Muscle layer of colon (tissue), 2 donors: Measurements from ENCODE around the gene LYPD6B.

ENCODE experiments used
- H3K27ac ChIP-seq: one replicate; pipeline ENCODE4 v1.7.0; 2013; ENCODE audit warnings: low read depth, mild to moderate bottlenecking, low read length, moderate library complexity
- H3K27me3 ChIP-seq, 2 donors: one replicate each; pipeline ENCODE4 v1.7.0; 2013; ENCODE audit warnings: low read length in 2 of 2, mild to moderate bottlenecking in 2 of 2; ENCODE audit not compliant: insufficient read depth in 2 of 2, control insufficient read depth in 1 of 2
- H3K36me3 ChIP-seq: one replicate; pipeline ENCODE4 v1.7.0; 2013; ENCODE audit warnings: mild to moderate bottlenecking, low read length; ENCODE audit not compliant: insufficient read depth
- H3K4me1 ChIP-seq: one replicate; pipeline ENCODE4 v1.7.0; 2013; ENCODE audit warnings: mild to moderate bottlenecking, low read length; ENCODE audit not compliant: insufficient read depth
- H3K4me3 ChIP-seq, 2 donors: one replicate each; pipeline ENCODE4 v1.7.0; 2013; ENCODE audit warnings: low read length in 2 of 2, low read depth in 1 of 2, mild to moderate bottlenecking in 1 of 2, moderate library complexity in 1 of 2
- H3K9ac ChIP-seq: one replicate; pipeline ENCODE4 v1.7.0; 2013; ENCODE audit warnings: low read length
- H3K9me3 ChIP-seq: one replicate; pipeline ENCODE4 v1.7.0; 2013; ENCODE audit warnings: mild to moderate bottlenecking, low read length
- donor health status: abdominal sarcoma.
- donor health status: Adenocarcinoma of cecum.

The LYPD6B gene

GRCh38 chr2:149136111-149136510, 97.6 kb downstream of the LYPD6B start:
- Histone ChIP-seq H3K27me3 (no peaks in the 10 kb centered on the region), H3K4me1 (no peaks in the 10 kb centered on the region), H3K4me3 (no peak overlapping the region), H3K9ac (no peak overlapping the region), H3K9me3 (no peaks in the 10 kb centered on the region), H3K27ac (no peak overlapping the region), H3K36me3 (no peaks in the 10 kb centered on the region)

GRCh38 chr2:149141046-149141445, 102.5 kb downstream of the LYPD6B start:
- no peaks in the 10 kb centered on the region for H3K36me3 ChIP-seq
- no peaks in the 10 kb centered on the region for H3K4me1 ChIP-seq
- no peak overlapping the region for H3K4me3 ChIP-seq
- no peak overlapping the region for H3K27ac ChIP-seq
- no peaks in the 10 kb centered on the region for H3K9me3 ChIP-seq
- H3K27me3 ChIP-seq = no peaks in the 10 kb centered on the region
- H3K9ac ChIP-seq = no peak overlapping the region

- no peak overlapping the region for H3K9ac ChIP-seq
- H3K27me3 ChIP-seq = no peaks in the 10 kb centered on the region
- H3K9me3 ChIP-seq = no peaks in the 10 kb centered on the region
- H3K27ac ChIP-seq = no peak overlapping the region
- no peaks in the 10 kb centered on the region for H3K36me3 ChIP-seq
- H3K4me3 ChIP-seq = no peak overlapping the region
- H3K4me1 ChIP-seq = no peaks in the 10 kb centered on the region
Observed at GRCh38 chr2:149143734-149144133, 105.2 kb downstream of the LYPD6B start.

GRCh38 chr2:149145314-149146295, 107.1 kb downstream of the LYPD6B start:
- no peaks in the 10 kb centered on the region for H3K36me3 ChIP-seq
- no peak overlapping the region for H3K9ac ChIP-seq
- H3K9me3 ChIP-seq = no peaks in the 10 kb centered on the region
- H3K4me3 ChIP-seq = no peak overlapping the region
- H3K27me3 ChIP-seq = no peaks in the 10 kb centered on the region
- no peak overlapping the region for H3K27ac ChIP-seq
- H3K4me1 ChIP-seq = no peaks in the 10 kb centered on the region

- no peaks in the 10 kb centered on the region for H3K4me1 ChIP-seq
- H3K9me3 ChIP-seq = no peaks in the 10 kb centered on the region
- no peaks in the 10 kb centered on the region for H3K27me3 ChIP-seq
- H3K36me3 ChIP-seq = no peaks in the 10 kb centered on the region
- no peak overlapping the region for H3K4me3 ChIP-seq
- H3K9ac ChIP-seq = no peak overlapping the region
- H3K27ac ChIP-seq = no peak overlapping the region
Observed at GRCh38 chr2:149146876-149147275, 108.4 kb downstream of the LYPD6B start.

GRCh38 chr2:149148194-149149006, 109.9 kb downstream of the LYPD6B start:
- Histone ChIP-seq H3K27me3 (no peaks in the 10 kb centered on the region), H3K27ac (no peak overlapping the region), H3K4me1 (no peaks in the 10 kb centered on the region), H3K9ac (no peak overlapping the region), H3K4me3 (no peak overlapping the region), H3K9me3 (no peaks in the 10 kb centered on the region), H3K36me3 (no peaks in the 10 kb centered on the region)

GRCh38 chr2:149149007-149149297, 110.5 kb downstream of the LYPD6B start:
- H3K27me3 ChIP-seq = no peaks in the 10 kb centered on the region
- no peaks in the 10 kb centered on the region for H3K9me3 ChIP-seq
- no peak overlapping the region for H3K4me3 ChIP-seq
- H3K27ac ChIP-seq = no peak overlapping the region
- H3K36me3 ChIP-seq = no peaks in the 10 kb centered on the region
- H3K9ac ChIP-seq = no peak overlapping the region
- H3K4me1 ChIP-seq = no peaks in the 10 kb centered on the region

- Histone ChIP-seq H3K9ac (no peak overlapping the region), H3K9me3 (no peaks in the 10 kb centered on the region), H3K4me3 (no peak overlapping the region), H3K27me3 (no peaks in the 10 kb centered on the region), H3K36me3 (no peaks in the 10 kb centered on the region), H3K27ac (no peak overlapping the region), H3K4me1 (no peaks in the 10 kb centered on the region)
Observed at GRCh38 chr2:149152469-149152953, 114.0 kb downstream of the LYPD6B start.

GRCh38 chr2:149155196-149155969, 116.9 kb downstream of the LYPD6B start:
- H3K9ac ChIP-seq = no peak overlapping the region
- H3K4me3 ChIP-seq = no peak overlapping the region
- no peaks in the 10 kb centered on the region for H3K36me3 ChIP-seq
- no peaks in the 10 kb centered on the region for H3K27me3 ChIP-seq
- no peak overlapping the region for H3K27ac ChIP-seq
- no peaks in the 10 kb centered on the region for H3K4me1 ChIP-seq
- no peaks in the 10 kb centered on the region for H3K9me3 ChIP-seq

GRCh38 chr2:149155988-149156387, 117.5 kb downstream of the LYPD6B start:
- H3K36me3 ChIP-seq = no peaks in the 10 kb centered on the region
- no peak overlapping the region for H3K4me3 ChIP-seq
- no peak overlapping the region for H3K27ac ChIP-seq
- no peak overlapping the region for H3K9ac ChIP-seq
- H3K9me3 ChIP-seq = no peaks in the 10 kb centered on the region
- no peaks in the 10 kb centered on the region for H3K27me3 ChIP-seq
- H3K4me1 ChIP-seq = no peaks in the 10 kb centered on the region
